CD4-positive, alpha-beta T cell treated with Interleukin-15 for 1 hour (primary cell): ENCODE results near the gene UNCX.

Experiments used
- DNase-seq: peaks from one replicate; pipeline ENCODE4 v3.0.0-alpha.2; 2020

Gene UNCX

GRCh38 chr7:1233333-1234048, 819 bp downstream of the UNCX start:
- DNase-seq, result no peak

- no peak for DNase-seq
Observed at GRCh38 chr7:1234049-1234880, 1.6 kb downstream of the UNCX start.

GRCh38 chr7:1234881-1235500, 2.3 kb downstream of the UNCX start:
- DNase-seq, result no peak

GRCh38 chr7:1235501-1236131, 2.9 kb downstream of the UNCX start:
- no peak for DNase-seq

GRCh38 chr7:1236132-1236661, 3.5 kb downstream of the UNCX start:
- no peak for DNase-seq

DNA sequence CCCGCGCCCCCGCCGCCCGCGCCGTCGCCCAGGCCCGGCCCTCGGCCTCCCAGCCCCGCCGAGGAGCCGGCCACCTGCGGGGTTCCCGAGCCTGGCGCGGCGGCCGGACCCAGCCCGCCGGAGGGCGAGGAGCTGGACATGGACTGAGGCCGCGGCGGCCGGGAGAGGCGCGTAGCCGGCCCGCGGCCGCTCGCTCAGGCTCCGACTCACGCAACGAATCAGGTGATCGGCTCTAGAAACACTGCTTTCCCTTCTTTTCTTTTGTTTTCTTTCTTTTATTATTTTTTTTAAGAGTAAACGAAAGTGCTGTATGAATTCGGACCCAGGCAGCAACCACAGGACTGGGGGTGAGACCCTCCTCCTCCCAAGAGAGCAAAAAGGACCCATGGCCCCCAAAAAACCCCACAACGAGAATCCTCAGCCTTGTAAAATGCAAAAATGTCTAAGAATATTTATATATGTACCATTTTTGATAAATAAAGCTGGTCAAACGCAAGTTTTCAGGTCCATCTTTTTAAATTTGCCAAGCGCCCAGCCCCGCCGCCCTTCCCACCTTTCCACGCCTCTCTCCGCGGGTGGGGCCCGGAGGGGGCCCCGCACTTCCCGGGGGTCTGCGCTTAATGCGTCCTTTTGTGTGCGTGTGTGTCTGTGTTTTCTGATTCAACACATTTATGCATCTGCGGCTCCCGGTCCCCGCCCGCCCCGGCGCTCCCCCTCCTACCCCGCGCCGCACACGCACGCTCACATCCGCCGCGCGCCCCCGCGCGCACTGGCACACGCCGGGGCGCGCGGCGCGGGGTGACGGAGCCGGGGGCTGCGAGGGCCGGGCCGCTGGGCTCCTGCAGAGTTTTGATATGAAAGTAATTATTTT, 4.4 kb downstream of the UNCX start:
- DNase-seq, result no peak

GRCh38 chr7:1237704-1238255, 5.1 kb downstream of the UNCX start:
- no peak for DNase-seq

- no peak for DNase-seq
Observed at GRCh38 chr7:1238450-1238882, 5.8 kb downstream of the UNCX start.

DNA sequence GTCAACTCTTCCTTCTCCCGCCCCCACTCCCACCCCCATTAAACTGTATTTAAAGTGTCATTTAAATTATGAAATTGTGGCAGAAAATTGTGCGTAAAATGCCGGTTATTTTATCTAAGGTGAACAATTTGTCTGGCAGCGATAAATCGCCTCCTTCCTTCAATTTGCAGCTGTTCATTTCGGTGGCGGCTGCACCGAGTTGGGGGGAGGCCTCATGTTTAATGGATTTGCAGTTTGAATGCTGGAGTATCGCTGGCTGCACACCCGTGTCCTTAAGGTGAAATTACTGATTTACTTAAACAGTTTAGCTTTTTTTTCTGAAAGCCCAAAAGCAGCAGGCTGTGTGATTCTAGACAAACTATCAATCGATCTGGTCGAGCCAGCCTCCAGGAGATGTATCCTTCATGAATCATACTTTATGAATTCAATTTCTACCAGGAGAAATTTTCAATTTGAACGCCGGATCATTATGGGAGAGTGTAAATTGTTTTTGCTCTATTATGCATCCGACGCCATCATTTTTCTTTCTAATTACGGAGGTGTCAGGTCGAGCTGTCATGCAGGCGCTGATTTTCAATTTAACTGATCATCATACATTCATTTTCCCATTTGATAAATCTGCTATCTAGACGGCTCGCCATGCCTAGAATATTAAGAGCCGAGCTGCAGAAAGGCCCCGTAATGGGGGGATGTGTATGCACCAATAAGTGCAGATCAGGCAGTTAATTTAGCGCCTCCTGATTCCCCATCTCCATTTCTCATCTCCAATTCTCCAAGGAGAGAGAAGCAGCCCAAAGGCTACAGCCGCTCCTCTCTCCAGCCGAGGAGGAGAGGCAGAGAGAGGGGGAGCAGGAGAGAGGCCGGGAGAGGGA, 6.5 kb downstream of the UNCX start:
- DNase-seq, result no peak

DNA sequence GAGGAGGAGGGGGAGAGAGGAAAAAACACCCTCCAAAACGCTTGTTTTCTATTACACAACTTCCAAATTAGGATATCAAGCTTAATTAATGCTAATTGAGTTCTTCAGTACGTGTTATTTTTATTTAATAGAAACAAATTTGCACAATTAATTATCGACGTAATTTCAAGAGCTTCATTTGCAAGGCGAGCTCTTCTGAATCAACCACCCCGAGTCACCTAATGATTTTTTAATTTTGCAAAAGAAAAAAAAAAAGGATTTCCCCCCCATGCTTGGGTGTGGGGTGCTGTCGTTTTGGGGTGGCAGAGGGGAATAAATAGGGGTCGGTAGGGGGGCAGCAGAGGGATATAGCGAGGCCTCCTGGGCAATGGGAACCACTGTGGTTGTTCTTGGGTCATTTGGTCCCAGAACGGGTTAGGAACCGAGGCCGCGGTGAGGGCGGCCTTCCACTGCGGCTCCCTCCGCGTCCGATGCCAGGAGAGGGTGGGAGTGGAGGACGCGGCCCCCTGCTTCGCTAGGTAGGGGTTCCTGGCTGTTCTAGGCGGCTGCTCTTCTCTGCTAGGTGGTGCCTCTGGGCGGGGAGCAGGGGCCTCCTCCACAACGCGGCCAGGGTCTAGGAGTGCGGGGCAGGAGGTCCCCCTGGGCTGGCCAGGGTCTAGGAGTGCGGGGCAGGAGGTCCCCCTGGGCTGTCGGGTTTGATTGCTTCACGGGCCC, 7.3 kb downstream of the UNCX start:
- DNase-seq, result no peak

DNA sequence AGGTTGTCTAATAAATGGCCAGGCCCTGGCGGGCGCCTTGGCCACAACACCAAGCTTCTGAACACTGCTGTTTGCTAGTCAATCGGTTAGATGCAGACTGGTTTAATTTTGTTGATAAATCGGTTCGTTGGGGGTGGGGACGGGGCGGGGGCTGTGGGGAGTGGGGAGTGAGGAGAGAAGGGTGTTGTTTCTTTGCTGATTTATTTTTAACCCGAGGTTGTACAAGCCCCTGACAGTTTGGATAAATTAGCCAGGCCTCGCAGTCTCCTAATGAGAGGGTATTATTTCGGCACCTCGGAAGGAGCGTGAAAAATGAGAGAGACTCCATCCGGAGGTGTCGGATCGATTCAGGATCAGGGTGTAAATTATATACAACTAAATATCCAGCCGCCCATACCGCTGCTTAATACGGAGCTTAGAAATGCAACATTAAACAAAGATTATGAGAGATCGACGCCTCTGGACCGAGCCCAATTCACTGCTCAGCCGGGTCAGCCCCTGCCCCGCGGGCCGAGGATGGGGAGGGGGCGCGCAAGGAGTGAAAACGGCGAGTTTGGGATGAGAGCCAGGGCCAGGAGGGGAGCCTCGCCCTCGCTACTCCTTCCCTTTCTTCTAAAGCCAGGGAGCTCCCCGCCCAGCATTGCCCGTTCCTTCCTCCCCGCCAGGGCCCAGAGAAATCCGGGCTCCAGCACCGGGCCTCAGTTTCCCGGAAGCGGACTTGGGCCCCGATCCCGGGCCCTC, 8.0 kb downstream of the UNCX start:
- DNase-seq, result no peak

GRCh38 chr7:1241258-1241602, 8.6 kb downstream of the UNCX start:
- DNase-seq, result no peak

DNA sequence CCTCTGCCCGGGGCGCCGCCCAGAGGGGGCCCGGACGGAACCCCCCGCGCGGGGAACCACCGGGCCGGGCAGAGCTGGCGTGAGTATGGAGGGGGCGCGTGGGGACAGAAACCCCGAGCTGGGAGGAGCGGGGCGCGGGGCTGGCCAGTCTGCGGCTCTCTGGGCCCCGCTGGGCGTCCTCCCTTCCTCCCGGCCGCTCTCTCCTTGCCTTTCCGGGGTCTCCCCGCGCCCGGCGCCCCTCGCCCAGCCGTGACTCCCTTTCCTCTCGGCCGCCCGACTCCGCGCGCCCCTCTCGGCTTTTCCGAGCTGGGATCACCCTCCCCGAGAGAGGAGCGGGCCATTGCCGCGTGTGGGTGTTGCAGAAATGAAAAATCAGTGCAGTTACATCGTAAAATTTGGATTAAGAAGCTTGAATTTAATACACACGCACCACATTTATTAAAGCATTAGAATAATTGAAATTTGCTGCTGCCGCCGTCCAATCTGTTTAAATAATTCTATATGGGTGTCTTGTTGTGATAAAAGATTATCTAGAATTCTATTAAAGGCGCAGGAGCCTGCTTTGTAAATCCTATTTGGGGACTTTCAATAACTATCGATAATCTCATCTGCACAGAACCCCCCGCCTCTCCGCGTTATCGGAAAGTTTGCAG, 9.1 kb downstream of the UNCX start:
- no peak for DNase-seq

DNA sequence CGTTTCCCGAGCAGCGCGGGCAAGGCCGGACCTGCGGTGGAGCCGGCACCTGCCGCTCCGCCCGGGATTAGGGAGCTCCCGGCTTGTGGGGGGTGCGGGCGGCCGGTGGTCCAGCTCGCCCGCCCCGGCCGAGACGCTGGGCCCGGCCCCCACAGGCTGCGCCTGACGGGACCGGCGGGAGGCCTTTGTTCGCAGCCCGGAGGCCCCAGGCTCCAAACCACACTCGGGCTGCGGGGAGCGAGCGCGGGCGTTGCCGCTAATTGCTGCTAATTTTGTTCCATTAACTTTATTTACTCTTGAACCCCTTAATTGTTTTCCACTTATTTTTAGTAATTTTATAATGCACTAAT, 9.6 kb downstream of the UNCX start:
- no peak for DNase-seq

DNA sequence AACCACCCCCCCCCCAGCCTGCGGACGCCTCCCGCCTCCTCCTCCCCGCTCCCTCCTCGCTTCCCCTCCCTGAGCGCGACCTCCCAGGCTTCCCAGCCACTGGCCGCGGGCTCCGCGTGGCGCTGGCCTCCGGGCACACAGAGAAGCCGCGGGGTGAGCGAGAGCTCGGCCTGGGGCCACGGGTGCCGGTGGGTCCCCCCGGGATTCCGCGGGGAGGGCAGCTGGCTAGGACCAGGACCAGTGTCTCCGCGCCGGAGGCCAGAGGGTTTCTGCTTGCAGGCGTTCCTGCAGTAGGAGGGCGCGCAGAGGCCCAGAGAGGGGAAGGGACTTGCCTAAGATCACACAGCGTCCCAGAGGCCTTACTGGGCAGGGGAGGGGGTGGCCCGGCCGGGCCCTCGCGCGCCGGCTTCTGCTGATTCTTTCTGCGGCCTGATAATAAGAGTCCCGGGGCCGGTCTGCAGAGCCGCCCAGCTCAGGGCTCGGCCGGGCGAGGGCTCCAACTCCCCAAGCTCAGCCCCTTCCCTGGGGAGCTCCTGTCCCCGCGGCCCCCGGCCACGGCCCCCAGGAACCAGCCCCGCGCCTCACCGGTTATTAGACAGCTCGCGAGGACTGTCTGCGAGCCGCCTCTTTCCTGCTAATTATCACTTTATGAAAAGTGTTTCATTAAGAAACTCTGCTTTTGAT, 10.1 kb downstream of the UNCX start:
- no peak for DNase-seq

DNA sequence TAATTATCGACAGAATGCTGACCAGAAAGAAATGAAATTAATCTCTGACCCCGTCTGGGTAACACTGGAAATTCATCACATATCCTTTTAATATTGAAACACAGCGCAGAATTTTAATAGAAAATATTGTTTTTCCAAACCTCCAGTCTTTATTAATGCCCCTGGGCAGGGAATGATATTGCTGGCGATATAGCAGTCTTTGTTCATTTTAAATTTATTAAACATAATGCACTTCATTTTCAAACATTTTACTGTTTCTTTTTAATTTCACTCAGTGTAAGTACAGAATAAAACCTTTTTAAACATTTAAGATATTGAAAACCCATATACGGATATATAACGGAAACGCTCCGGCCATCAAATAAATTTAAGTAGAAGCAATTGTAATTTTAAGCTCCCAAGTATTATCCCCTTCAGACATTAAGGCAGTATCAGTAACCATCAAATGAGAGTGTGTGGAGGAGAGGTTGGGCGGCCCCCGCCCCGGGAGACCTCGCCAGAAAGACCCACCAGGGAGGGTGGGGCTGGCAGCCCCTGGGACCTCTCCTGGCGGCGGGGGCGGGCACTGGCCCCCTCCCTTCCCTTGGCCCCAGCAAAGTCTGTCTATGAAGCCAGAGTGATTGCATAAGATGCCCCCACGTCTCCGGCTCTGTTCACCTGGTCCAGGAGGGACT, 10.8 kb downstream of the UNCX start:
- no peak for DNase-seq

DNA sequence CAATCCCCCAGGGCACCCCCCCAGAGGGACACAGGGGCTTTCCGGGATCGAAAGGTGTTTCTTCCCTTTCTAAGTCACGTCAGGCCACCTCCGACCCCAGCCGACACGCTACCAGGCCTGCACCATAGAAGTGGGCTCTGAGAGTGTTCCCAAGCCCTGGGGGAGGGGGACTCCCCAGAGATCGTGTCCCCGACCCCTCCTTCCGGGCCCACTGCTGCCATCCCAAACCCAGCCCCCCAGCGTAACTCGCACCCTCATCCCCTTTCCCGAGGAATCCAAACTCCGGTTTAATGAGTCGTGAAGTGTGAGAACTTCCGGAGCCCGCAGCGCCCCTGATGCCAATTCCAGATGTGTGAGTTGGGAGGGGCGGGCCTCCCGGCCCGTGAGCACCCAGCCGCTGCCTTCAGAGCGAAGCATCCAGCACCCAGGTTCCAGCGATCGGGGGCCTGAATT, 11.3 kb downstream of the UNCX start:
- no peak for DNase-seq
